GM18498 (cell line): ENCODE results near the gene BRD3OS.

Source experiments
- ATAC-seq: cut with Tn5 transposase; IDR thresholded peaks from one replicate; pipeline ENCODE4 v1.9.1; 2021; ENCODE audit warnings: mild to moderate bottlenecking, moderate library complexity; ENCODE audit not compliant: unreplicated experiment

Gene BRD3OS

GRCh38 chr9:134024828-134025605 lies at the start of gene BRD3OS:
Gene BRD3OS (plus strand): TSS chr9:134025481. CDS start chr9:134026748, 1,267 bp downstream.
- peak; percentile 87 for ATAC-seq

DNA sequence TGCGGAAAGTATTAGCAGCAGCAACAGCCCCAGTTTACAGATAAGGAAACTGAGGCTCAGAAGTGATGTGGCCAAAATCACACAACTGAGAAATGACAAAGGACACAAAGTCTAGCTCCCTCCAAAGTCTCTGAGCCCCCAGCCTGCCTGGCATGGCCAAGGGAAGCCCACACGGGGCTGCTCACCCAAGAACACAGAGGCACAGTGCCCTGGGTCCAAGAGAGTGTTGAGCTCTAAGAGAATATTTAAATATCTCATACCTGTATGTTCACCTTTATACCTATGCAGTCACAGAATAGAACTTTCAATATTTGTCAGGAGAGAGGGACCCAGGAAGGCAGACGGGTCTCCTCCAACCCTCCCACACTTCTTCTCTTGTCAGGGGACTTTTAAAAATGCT lies 49.8 kb upstream of the BRD3OS start:
- ATAC-seq, result no peak

- ATAC-seq, result no peak
These were observed 49.0 kb upstream of the BRD3OS start for GRCh38 chr9:133976191-133976861.

DNA sequence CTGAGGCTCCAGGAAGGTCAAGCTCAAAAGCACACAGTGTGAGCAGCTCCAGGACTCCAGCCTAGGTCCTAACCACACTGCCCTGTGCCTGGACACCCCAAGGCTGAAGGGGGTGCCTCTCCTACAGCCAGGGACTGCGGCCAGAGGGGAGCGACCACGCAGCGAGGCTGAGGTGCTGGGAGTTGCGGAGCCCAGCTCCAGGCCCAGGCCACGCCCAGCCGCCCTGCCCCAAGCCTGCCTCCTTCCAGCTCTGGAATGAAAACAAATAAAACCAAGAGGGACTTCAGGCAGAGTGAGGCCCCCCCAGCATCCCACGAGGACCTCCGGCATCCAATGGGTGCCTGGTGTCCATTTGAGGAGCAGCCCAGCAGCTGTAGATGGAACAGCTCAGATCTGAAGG lies 48.4 kb upstream of the BRD3OS start:
- no peak for ATAC-seq

DNA sequence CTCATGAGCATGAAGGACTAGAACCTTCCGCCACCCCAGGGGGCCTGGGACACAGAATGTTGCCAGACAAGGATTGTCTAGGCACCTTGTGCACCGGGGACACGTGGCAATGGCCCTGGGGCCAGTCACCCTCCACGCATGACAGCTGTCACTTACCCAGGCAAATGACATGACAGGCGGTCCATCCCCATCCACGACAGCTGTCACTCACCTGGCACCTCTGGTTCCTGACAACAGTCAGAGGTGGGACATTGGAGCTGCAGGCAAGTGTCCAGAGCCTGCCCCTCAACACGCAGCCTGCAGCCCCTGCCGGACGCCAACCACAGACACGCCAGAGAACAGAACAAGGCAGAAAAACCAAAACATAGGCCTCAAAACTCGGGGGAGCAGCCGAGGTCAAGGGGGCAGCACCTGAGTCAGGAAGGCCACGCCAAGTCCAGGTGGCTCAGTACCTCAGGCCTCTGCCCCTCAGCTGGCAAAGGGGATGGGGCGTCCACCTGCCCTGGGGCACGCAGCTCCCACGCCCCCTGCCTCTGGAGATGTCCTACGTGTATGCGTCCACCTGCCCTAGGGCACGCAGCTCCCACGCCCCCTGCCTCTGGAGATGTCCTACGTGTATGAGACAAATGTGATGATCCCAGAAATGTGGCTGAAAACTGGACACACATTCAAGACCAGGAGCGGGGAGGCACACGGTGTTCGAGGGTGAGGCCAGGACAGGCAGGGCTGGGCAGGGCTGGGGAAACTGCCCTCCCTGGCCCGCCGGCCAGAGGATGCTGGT lies 47.7 kb upstream of the BRD3OS start:
- ATAC-seq, result no peak

DNA sequence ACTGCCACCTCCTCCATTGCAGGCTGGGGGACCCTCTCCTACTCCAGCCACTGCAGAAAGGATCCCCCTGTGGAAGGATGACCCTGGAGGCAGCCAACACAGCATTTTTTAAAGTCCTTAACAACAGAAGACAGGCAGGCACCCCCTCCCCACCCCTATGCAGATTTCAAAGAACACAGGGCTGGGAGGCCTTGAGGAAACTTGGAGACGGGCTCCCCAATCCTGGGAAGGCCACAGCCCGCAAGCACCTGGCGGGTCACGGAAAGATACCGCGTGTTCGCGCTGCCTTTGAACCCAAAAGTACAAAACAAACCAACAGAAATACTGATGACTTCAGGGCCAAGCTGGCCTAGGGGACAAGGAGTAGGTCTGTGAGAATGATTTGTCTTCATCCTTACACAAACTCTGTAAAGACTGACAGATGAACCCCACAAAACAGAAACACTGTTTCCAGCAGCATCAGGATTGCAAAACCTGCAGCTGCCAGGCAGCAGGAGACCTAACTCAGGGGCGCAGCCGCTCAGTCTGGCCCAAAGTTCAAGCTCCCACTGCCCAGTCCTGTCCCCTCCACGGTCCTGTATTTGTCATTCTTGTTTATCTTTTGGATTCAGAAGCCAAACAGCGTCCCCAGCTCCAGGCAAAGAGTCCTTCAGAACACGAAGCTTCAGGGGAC lies 46.9 kb upstream of the BRD3OS start:
- ATAC-seq, result no peak

DNA sequence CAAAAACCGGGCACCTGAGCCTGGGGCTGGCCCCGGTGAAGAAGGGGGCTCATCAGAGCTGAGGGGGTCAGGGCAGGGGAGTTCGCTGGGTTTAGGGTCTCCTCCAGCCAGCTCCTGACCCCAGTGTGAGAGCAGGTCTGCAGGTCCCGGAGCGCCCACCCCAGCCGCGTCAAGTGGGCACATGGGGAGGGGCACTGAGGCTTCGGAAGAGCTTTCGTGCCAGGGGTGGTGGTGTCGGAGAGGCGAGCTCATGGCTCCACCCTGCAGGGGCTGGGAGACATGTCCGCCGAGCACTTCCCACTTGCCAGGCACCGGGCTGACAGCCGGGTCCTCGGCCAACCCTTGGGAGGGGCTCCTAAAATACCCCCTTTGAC lies 46.4 kb upstream of the BRD3OS start:
- ATAC-seq, result no peak

DNA sequence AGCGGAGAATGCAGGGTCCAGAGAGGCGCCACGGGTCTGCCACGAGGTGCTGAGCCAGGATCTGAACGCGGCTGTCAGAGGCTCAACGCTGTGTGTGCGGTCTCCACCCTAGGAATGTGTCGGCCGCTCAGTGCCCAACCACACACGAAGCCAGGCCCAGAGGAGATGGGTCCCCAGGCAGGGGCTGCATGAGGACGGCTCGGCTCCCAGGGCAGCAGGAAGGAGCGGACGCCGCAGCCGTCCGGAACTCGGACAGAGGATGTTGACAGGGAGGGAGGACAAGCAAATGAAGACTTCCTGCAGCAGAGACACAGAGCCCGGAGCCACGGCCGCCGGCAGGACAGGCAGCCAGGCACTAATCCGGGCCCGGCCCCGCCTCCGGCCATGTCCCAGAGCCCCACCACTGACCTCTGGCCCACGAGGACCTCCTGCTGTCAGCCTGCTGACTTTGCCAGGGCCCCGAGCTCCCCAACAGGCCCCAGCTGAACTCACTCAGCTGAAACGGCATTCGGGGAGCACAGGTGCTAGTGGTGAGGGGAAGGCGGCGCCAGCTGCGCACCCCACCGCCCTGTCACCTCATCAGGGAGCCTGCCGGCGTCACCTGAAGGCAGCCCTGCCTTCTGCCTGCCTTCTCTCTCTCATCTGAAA lies 45.9 kb upstream of the BRD3OS start:
- ATAC-seq, result no peak

GRCh38 chr9:133979921-133980863 lies 45.1 kb upstream of the BRD3OS start:
- no peak for ATAC-seq

- ATAC-seq, result no peak
These were observed 44.3 kb upstream of the BRD3OS start for GRCh38 chr9:133980864-133981588.

GRCh38 chr9:133981589-133981957 lies 43.7 kb upstream of the BRD3OS start:
- ATAC-seq, result no peak

DNA sequence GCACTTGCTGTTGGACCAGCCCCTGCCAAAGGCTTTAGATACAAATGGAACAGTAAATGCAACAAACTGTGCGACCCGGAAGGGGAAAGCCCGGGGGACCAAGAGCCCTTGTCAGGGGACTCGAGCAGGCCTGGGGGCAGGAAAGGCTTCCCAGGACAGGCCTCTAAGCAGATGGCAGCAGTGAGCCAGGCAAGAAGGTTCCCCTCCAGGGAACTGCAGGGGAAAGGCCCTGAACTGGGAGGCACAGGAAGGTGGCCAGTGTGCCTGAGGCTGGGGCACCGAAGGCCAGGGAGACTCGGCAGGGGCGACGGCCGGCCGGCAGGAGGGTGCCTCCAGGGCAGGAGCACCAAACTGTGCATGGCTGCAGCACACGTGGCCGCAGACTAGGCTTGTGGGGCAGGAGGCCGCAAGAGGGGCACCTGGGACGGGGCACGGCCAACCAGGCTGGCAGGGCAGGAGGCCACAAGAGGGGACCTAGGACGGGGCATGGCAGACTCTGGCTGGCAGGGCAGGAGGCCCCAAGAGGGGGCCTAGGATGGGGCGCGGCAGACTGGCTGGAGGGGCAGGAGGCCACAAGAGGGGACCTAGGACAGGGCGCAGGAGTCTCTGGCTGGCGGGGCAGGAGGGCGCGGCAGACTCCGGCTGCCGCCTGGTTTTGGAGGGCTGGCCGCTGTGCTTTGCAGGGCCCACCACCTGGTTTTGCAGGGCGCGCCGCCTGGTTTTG lies 43.2 kb upstream of the BRD3OS start:
- no peak for ATAC-seq

- ATAC-seq, result no peak
These were observed 42.1 kb upstream of the BRD3OS start for GRCh38 chr9:133982971-133983720.

GRCh38 chr9:133986061-133986460 lies 39.2 kb upstream of the BRD3OS start:
- ATAC-seq, result no peak

DNA sequence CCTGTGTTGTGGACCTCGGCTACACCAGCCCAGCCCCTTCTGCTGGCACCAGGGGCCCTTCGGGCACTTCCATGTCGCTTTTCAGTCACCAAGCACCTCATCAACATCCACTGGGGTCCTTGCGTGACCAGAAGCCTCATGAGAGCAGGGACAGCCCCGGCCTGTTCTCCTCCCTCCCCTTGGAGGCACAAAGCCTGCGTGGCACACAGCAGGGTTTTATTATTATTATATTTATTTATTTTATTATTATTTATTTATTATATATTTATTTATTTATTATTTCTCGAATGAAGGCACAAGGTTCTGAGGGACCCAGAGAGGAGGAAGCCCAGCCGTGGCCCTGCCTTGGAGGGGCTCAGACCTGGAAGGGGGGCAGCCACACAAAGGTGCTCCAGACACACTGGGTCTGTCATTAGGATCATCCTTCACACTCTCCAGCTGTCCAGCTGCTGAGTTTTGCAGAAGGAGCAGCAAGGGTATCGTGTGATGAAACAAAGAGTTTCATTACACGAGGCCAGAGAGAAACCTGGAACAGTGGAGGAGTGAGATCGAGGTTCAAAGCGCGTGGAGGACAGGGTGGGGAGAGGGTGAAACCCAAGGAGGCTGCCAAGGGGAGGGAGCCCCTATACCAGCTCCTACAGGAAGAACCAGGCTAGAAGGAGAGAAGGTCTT lies 38.4 kb upstream of the BRD3OS start:
- ATAC-seq, result no peak

GRCh38 chr9:133987446-133987788 lies 37.9 kb upstream of the BRD3OS start:
- no peak for ATAC-seq

GRCh38 chr9:133987946-133988665 lies 37.2 kb upstream of the BRD3OS start:
- ATAC-seq, result no peak
